Gastroesophageal sphincter (tissue), 3 donors: ENCODE data around the gene C19orf38.

Experiments used
- POLR2A ChIP-seq, 2 donors: fragments of 450-650 bp; IDR thresholded peaks; one replicate each; pipeline ENCODE4 v1.6.1; 2017; ENCODE audit warnings: antibody characterized with exemption in 2 of 2, mild to moderate bottlenecking in 2 of 2, moderate library complexity in 1 of 2
- POLR2AphosphoS5 ChIP-seq: sonication (generic); formaldehyde crosslinking; IDR thresholded peaks from one replicate; pipeline ENCODE4 v1.6.1; 2017; ENCODE audit warnings: antibody characterized with exemption
- TF ChIP-seq, protein P1 (sequence below), 4 experiments: fragments of 200-600 bp in 2 of 4; fragments of 450-650 bp in 2 of 4; sonication (generic) in 1 of 4; IDR thresholded peaks; one replicate each; pipeline ENCODE4 v1.5.1; 2017 to 2019; ENCODE audit warnings: antibody characterized with exemption in 4 of 4, mild to moderate bottlenecking in 2 of 4, moderate library complexity in 2 of 4

DNA sequence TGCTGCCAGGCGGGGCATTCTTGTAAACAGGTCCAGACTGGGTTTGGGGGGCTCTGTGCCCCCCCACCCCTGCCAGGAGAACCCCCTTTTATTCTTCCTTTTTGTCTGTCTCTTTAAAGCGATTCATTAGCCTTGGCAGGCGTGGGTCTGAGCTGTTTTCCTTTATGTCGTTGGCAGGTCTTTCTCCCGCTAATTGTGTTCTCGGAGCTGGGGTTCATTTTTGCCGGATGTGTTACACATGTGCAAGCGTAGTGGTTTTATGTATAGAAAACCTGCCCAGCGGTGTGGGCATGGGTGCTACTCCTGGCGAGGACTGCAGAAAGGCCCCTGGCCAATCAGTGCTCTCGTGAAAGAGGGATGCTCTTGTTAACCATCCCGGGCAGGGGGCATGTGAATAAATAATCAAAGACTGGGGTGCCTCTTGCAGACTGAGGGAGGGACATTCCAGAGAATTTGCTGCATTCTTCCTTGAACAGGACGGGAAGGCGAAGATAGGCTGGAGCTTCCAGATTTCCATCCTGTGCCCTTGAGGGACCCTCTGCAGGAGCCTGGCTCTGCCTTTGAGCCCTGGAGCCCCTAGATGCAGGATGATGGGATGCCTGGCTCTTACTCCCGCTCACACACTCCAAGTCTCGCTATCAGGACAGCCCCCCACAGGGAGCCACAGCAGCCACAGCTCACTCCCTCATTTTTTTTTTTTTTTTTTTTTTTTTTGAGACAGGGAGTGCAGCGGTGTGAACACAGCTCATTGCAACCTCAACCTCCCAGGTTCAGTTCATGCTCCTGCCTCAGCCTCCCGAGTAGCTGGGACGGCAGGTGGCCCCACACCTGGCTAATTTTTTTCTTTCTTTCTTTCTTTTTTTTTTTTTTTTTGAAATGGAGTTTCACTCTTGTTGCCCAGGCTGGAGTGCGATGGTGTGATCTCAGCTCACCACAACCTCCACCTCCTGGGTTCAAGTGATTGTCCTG is 37.3 kb downstream of the C19orf38 start:
- TF ChIP-seq, protein P1, sequence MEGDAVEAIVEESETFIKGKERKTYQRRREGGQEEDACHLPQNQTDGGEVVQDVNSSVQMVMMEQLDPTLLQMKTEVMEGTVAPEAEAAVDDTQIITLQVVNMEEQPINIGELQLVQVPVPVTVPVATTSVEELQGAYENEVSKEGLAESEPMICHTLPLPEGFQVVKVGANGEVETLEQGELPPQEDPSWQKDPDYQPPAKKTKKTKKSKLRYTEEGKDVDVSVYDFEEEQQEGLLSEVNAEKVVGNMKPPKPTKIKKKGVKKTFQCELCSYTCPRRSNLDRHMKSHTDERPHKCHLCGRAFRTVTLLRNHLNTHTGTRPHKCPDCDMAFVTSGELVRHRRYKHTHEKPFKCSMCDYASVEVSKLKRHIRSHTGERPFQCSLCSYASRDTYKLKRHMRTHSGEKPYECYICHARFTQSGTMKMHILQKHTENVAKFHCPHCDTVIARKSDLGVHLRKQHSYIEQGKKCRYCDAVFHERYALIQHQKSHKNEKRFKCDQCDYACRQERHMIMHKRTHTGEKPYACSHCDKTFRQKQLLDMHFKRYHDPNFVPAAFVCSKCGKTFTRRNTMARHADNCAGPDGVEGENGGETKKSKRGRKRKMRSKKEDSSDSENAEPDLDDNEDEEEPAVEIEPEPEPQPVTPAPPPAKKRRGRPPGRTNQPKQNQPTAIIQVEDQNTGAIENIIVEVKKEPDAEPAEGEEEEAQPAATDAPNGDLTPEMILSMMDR (IDR thresholded peaks at IDR 0.05): no peak
- TF ChIP-seq POLR2A (IDR thresholded peaks at IDR 0.05) (no peak), POLR2AphosphoS5 (no peak)
